Fibroblast of skin of scalp (primary cell): Measurements from ENCODE around the gene NAT16. TPM values are rescaled to one million over a fixed set of nuclear protein-coding genes. Genes with fewer than 3 reads are reported as not detected.

Experiments used
- DNase-seq: peaks from one replicate; pipeline ENCODE4 v3.0.0-alpha.2; 2013
- polyA plus RNA-seq, 2 experiments: library from polyadenylated mRNA; unstranded; fragments of 120-200 nt; gene quantifications; one replicate each; pipeline ENCODE4 v1.2.1, GENCODE V29; 2013; ENCODE audit not compliant: insufficient read length in 2 of 2

NAT16 gene
- polyA plus RNA-seq (2013, experiment 1 of 2; ENCODE audit: insufficient read length): 0.05 TPM
- not detected for polyA plus RNA-seq (2013, experiment 2 of 2; ENCODE audit: insufficient read length)

DNA sequence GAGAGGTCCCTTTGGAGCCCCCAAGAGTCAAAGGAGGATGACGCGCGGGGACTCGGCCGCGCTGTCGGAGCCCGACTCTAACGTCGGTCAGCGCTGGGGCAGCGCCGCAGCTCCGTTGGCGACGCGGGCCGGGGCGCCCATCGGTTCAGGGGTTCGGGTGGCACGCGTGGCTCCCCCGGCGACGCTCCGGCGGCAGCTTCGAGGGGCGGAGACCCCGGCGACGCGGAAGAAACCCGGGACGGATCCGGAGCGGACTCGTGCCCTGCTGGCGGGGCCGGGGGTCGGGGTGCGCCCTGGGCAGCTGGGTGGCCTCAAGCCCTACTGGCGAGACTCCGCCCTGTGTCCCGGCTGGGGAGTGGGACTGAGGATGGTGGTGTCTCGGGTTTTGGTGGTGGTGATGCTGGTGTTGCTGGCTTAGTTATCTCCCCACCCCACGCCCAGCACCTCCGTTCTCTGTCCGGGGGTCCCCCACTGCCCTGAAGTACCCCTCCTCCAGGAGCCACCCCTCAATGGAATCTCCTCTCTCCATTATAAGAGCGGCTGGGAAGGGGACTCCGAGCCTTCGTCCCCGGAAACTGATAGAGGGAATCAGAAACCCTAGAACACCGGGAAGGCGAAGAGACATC is at the start of gene NAT16:
Gene NAT16, minus strand, starts transcription at position 164 of the 626 bp plus-strand sequence. CDS start 5,486 bp downstream, outside the sequence.
- no peak for DNase-seq

DNA sequence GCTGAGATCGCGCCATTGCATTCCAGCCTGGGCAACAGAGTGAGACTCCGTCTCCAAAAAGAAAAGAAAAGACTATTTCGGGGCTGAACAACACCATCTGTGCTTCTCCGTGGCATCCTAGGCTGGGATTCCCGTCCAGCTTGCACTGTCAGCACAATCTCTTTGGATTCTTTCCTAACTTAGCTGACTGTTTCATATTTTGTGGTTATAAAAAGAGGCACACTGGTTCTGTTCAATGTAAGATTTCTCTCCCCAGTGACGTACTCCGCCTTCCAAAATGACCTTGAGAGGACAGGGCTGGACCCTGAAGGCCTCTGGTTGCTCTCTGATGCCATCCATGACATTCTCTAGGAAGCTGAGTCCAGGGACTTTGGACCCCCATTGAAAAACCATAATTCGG is 46.6 kb upstream of the NAT16 start:
- DNase-seq: no peak

DNA sequence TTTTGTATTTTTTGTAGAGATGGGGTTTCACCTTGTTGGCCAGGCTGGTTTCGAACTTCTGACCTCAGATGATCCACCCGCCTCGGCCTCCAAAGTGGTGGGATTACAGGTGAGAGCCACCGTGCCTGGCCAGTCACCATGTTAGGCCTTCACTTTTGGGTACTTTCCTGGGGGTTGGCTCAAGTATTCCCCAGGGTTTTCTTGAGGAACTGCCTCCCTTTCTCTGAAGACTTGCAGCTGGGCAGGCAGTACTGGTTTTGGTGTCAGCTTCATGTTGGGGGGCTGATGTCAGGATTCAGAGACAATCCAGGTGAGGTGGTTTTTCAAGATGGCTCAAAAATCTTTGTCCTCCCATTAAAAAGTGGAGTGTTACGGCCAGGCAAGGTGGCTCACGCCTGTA is 45.6 kb upstream of the NAT16 start:
- DNase-seq: no peak

DNA sequence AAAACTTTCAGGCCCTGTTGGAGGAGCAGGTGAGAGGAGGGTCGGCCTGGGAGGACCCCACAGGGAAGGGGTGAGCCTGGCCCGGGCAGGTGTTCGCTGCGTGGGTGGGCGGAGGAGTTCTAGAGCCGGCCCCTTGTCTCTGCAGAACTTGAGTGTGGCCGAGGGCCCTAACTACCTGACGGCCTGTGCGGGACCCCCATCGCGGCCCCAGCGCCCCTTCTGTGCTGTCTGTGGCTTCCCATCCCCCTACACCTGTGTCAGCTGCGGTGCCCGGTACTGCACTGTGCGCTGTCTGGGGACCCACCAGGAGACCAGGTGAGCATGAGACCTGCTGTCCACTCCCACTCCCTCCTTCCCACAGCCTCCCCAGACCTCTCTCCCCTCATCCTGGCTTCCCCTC is 43.4 kb upstream of the NAT16 start:
- no peak for DNase-seq

DNA sequence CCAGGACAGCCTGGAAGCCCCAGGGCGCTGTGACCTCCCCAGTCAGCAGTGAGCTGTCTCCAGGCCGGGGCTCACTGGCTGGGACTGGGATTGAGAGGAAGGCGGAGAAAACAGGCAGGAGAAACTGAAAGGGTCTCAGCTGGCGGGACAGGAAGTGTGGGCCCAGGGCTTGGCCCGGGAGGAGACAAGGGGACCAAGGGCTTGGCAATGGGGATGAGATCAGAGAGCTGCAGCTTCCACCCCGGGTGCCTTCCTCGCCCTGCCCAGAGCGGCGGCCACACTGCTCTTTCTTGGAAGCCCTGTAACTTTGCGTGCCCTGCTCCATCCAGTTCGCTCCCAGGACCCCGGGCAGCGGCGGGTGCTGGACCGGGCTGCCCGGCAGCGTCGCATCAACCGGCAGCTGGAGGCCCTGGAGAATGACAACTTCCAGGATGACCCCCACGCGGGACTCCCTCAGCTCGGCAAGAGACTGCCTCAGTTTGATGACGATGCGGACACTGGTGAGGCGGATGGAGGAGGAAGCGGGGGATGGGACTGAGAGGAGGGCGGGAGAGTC is 42.3 kb upstream of the NAT16 start:
- DNase-seq: no peak

DNA sequence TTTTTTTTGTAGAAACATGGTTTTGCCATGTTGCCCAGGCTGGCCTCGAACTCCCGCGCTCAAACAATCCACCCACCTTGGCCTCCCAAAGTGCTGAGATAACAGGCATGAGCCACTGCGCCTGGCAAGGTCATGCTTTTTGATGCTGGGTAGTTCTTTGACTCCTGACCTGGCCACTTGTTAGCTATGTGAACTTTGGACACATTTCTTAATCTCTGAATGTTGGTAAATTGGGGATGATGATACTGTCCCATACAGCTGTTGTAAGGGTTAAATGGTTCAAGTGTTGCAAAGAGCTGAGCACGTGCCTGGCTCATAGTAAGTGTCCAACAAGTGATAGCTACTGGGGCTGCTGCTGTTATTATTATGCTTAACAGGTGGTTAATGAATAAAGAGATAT is 40.2 kb upstream of the NAT16 start:
- no peak for DNase-seq

DNA sequence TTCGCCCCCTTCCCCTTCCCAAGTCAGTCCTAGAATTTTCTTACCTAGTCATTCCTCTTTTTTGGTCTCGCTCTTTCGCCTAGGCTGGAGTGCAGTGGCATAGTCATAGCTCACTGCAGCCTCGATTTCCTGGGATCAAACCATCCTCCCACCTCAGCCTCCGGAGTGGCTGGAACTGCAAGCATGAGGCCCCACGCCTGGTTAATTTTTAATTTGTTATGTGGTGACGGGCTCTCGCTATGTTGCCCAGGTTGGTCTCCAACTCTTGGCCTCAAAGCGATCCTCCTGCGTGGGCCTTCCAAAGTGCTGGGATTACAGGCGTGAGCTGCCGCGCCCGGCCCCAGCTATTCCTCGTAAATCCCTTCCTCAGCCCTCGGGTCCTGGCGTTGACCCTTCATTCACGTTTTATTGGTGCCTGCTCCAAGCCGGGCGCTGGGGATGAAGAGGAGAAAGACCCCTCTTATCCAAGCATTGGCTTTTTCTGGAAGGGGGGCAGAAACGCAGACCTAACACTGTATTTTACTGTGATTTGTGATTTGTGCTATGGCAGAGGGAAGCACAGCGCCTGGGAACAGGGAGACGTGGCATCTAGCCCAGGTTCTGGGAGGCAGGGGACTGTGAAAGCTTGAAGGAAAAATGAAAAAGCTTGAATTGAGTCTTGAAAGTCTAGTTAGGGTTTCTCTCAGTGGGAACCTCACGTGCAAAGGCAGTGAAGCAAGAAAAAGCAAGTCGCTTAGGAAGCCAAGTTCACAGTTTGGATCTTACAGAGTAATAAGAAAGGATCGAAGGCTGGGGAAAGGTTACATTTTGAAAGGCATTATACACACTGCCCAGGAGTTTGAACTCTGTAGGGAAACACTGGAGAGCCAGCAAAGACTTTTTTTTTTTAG is 38.4 kb upstream of the NAT16 start:
- no peak for DNase-seq

DNA sequence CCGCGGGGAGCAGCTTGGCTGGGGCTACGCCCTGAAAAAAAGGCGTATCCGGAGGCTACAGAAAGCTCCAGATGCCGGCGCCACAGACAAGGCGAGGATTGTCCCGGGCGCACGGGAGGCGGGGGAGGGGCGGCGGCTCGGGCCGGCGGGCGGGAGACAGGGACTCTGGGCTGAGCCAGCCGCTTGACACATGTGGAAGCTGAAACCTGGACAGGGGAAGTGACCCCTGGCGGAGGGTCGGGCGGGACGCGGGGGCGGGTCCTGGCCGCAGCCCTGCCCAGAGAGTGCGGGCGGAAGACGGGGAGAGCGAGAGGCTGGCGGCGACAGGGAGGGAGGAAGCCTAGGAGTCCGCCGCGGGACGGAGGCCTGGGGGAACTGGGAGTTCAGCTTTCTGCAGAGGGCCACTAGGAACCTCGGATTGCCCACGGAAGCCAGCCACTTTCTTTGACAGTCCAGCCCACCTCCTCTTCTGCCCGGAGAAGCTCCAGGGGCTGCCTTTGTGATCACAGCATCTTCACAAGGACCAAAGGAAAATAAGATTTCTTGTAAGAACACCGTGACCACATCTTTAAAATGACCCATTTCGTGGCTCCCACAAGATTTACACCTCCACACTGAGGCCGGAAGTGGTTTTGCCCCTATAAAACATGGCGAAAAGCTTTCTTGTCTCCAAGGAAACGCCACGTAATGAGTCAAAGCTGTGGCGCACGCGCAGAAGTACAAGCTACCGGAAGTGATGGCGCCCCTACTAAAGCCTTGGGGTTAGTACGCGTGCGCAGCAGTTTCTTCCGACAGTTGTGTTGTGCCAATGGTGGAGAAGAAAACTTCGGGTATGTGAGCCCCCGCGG is 37.5 kb upstream of the NAT16 start, which contains the start of the genes PLOD3 and ZNHIT1:
Gene PLOD3, minus strand, starts transcription at position 194 of the 848 bp plus-strand sequence. CDS start 307 bp downstream, outside the sequence.
Gene ZNHIT1, plus strand, starts transcription at position 778 of the 848 bp plus-strand sequence. Its CDS starts 31 bp downstream, at position 809.
- DNase-seq: peak; percentile 98

DNA sequence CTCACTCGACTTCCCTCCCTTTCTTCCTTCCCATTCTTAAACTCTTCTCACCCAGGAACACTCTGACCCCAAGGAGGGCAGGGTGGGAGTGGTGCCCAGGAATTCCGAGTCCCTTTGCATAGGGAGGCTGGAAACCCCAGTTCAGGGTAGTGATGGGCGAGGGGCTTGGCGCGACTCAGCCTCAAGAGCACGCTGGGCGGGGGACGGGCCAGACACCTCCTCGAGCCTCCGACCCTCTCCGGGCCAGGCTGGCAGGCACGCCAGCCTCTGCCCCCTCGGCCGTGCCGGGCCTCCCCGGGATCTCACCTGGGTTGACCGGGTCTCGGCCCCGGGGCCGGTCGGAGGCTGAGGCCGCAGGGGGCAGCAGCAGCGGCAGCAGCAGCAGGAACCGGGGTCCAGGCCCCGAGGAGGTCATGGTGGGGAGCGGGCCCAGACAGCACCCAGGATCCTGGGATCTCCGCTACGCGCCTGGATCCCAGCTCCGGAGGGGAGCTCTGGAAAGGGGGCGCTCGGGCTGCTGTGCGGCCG is 36.8 kb upstream of the NAT16 start:
- peak; percentile 16 for DNase-seq

DNA sequence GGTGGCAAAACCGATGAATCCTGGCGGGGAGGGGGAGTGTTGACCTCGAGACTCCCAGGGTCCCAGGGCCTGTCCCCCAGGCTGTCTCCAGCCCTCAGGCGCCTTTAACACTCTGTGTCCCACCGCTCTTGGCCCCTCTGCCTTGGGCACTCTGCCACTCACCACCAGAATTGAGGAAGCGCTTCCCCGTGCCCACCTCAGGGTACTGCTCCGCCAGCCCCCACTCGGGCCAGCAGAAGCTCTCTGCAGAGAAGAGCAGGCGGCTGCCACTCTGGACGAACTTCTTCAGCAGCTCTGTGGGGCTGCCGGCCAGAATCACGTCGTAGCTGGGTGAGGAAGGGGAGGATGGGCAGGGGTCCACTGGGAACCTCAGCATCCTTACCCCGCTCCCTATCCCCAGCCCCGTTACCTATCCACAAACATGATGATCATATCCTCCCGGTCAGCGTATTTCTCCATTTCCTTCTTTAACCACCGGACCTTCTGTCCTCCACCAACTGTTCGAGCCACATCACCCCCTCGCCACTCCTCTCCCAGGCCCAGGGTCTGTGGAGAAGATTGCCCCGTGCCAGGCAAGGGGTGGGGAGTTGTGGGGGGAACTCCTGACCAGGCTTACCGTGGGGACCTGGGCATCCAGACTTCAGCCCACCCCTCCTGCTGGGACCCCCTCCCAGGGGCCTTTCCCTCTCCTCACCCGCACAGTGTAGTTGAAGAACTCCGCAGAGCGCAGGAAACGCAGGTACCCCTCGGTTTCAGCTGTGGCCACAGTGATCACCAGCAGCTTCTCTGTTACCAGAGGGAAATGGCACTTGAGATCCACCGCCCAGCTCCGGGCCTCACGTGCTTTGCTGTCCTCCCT is 36.1 kb upstream of the NAT16 start:
- no peak for DNase-seq

DNA sequence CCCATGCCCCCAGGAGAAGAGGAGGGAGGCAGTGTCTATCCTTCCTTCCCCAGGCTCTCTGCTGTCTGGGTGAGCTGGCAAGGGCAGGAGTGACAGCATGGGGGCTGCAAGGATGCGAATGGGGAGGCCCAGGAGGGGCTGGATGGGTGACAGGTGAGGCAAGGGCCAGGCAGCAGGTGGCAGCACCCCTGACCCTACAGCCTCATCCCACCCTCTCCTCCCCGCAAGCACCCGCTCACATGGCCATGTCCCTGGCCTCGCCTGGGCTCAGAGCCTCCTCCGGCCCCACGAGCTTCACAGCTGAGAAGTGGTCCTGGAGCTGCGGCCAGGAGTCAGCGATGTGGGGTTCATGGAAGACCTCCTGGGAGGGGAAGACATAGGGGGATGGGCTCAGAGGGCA is 31.9 kb upstream of the NAT16 start:
- no peak for DNase-seq

DNA sequence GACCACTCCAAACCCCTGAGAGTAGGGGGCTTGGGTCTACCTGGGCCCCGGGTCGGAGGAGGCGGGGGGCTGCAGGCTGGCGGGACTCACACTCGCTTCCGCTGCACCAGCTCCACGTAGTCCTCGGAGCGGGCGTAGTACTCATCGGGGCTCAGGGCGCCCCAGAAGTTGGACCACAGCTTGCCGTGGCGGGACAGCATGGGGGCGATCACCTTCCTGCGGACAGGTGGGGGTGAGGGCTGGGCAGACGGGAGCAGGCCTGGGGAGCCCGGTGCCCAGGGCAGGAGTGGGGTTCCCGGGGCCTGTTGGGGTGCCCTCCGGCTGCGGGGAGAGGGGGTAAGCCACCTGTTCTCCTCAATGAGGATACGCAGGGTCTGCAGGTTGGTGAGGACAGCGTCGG is 31.4 kb upstream of the NAT16 start:
- DNase-seq: no peak

DNA sequence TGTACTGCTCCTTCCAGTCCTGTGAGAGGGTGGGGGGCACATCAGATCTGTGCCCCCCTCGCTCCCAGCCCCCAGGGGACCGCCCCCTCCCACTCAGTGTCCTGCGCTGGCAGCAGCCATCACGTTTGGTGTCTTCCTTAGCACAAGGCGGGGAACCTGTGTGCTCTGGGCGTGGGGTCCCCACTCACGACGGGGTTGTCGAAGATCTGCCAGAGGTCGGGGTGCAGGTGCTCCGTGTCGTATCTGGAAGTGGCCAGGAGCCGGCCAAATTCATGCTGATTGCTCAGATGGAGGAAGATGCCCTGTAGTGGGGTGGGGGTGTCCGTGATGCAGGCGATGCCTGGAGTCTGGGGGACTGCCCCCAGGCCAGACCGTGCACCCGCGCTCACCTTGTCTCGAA is 30.1 kb upstream of the NAT16 start:
- DNase-seq: no peak

DNA sequence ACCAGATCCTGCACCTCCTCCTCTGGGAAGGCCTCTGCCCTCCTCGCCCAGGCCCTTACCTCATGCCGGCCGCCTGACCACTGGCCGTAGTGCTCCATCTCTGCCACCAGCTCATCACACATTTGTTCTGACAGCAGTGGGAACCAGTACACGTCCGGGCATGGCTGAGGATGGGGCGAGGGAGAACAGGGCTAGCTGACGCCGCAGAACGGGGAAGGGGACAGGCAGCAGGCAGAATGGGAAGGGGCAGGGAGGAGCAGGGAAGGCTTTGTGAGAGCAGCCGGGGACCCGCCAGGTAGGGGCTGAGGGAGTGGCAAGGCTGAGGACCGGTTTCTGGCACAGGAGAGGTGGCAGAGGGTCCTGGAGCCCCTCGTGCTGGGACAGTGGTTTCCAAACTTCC is 28.7 kb upstream of the NAT16 start:
- DNase-seq: no peak

DNA sequence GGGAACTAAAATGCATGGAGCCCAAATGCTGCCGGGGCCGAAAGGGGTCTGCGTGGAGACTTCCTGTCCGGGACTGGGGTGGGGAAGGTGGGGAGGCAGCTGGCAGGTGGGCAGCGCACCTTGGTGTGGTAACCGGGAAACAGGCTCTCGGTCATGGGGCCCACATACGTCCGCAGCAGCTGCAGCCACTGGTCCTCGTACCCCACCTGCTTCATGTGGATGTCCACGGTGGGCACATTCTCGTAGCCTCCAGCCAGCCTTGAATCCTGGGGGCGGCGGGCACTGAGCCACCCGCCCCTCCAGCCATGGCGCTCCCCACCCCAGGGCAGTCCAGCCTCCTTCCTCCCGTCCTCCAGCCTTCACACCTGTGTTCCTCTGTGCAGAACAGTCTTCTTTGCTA is 27.4 kb upstream of the NAT16 start:
- no peak for DNase-seq

DNA sequence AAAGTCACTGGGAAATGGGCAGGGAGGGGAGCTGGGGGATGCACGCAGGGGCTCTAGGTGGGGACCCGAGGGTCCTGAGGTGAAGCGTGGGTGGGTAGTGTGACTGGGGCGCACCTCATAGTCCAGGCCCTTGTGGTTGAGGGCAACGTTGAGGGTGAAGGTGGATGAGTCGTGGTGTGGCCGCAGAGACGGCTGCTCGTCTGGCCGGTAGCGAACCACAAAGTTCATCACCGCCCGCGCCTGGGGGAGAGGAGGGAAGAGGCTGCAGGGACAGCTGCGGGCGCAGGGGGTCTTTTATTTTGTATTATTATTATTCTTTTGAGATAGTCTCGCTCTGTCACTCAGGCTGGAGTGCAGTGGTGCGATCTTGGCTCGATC is 26.6 kb upstream of the NAT16 start:
- DNase-seq: no peak

DNA sequence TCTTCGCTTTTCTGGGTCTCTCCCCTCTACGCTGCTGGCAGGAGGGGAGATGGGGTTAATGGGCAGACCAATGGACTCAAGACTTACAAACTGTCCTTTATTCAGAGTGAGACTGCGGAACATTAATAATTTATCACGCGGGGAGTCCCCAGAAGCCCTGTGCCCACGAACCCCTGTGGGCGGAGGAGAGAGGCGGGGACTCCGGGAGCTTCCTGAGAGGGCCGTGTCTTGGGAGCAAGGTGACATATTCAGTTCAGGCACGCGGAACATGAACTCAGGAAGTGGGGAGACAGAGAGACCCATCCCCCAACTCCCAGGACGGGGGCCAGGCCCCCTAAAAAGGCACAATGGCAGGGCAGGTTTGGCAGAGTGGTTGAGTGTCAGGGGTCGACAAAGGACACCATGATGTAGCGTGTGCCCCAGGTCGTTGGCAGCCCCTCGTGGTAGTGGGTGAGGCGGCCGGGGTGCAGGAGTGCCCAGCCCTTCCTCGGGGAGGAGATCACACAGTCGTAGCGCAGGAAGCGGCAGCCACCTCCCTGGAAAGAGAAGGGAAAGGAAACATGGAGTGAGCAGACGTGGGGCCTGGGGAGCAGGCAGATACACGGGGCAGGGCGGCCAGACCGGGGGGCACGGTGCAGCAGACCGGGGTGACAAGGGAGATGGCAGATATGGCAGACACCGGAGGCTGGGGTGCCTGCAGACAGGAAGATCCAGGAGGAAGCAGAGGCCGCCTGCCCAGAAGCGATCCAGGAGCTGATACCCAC is 26.0 kb upstream of the NAT16 start:
- no peak for DNase-seq

DNA sequence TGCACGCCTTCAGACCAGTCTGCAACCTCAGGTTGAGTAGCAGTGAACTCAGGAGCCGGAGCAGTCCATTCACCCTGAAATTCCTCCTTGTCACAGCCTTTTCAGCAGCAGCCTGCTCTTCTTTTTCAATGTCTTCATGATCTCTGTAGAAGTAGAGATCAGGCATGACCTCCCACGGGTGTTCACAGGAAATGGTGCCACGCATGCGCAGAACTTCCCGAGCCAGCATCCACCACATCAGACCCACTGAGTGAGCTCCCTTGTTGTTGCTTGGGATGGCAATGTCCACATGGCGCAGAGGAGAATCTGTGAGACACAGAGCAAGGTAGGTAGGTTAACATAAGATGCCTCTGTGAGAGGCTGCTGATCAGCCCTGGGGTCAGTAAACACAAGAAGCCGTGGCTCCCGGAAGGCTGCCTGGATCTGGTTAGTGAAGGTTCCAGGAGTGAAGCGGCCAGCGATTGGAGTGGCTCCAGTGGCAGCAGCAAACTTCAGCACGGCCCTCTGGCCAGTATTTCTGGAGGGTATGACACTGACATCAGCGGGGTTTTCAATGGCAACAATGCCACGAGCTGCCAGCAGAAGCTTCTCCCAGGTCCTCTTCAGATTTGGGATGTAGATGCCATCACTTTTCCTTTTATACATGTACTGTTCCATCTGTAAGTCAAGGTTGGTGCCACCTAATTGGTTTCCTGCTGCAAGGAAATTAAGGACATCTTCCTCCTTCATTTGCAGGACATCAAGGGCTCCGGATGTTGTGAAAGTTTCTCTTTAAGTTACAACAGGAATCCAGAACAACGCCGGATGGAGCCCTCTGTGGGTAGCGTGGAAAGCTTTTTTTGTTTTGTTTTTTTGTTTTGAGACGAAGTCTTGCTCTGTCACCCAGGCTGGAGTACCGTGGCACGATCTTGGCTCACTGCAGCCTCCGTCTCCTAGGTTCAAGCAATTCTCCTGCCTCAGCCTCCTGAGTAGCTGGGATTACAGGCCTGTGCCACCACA is 23.9 kb upstream of the NAT16 start:
- DNase-seq: peak; percentile 34

DNA sequence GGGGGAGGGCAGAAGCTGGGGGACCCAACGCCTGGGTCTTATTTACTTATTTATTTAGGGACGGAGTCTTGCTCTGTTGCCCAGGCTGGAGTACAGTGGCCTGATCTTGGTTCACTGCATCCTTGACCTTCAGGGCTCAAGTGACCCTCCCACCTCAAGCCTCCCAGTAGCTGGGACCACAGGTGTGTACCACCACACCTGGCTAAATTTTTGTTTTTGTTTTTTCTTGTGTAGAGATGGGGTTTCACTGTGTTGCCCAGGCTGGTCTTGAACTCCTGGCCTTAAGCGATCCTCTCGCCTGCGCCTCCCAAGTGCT is 22.5 kb upstream of the NAT16 start:
- DNase-seq: no peak
